GM18508 (cell line): ENCODE data around the gene BMAL2.

Experiments
- ATAC-seq: cut with Tn5 transposase; IDR thresholded peaks from one replicate; pipeline ENCODE4 v1.9.1; 2021; ENCODE audit warnings: moderate number of reproducible peaks; ENCODE audit not compliant: insufficient read depth, unreplicated experiment

The BMAL2 gene

DNA sequence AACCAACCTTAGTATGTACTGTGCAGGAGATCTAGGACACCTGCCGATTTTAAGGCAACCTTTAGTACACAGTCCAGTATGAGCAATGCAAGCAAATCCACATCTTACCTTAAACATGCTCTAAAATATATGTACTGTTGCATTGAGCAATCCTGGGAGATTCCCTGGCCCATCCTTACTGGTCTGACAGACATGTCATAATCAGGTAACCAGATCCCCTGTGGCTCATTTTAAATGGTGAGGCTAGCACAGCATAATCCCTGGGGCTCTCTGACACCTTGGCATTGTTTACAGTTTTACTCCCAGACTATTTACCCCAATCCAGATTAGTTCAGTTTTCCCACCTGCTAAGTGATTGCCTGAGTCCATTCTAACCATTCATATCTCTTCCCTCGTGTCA lies 15.1 kb downstream of the BMAL2 start:
- no peak for ATAC-seq

DNA sequence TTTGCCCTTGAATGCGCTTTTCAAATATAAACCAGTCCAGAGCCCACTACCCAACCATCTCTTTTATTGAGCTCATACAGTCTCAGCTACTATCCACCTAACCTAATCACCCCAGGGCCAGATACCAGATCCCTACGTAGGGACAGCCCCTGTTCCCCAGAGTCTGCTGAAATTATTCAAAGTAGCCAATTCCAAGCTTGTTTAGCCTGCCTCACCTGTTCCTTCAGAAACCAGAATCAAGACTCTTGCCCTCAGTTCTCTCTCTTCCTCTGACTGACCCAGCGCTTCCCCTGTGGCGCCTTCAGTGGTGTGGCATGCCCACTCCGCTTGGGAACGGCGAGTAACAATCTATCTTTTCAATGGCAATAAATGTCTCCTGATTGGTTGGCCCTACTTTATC lies 18.8 kb downstream of the BMAL2 start:
- ATAC-seq, result no peak

DNA sequence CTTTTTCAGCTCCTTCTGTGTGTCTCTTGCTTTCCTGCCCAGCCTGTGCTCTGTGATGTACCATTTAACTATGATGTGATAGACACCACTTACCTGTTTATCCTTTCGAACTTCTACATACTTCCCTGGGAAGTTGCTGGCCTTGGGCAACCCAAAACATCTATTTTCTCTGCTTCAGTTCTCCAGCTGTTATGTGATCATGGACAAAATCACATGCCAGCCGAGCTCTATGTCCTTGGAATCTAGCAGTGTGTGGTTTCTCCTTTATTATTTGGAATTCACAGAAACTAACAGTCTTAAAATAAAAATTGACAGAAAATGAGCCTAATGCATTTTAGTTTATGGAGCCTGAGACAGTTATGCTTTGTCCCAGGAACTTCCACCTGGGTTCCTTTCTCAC lies 22.9 kb downstream of the BMAL2 start:
- no peak for ATAC-seq

DNA sequence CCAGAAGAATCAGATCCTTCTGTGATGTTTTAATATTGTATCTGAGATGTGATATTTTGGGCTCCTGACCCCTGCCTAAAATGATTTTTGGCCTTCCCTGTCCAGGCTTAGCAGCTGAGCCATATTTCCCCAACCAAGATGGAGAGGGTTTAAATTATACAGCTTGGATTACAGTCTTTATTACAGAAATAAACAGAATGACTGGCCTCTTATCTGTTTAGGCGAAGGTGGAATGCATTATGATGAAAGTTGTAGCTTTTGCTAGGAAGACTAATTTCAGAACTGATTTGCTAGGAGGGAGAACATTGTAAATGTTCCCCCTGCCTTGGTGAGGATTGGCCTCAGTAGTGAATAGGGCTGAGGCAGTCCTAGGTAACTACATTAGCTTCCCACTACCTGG lies 23.3 kb downstream of the BMAL2 start:
- ATAC-seq, result no peak

DNA sequence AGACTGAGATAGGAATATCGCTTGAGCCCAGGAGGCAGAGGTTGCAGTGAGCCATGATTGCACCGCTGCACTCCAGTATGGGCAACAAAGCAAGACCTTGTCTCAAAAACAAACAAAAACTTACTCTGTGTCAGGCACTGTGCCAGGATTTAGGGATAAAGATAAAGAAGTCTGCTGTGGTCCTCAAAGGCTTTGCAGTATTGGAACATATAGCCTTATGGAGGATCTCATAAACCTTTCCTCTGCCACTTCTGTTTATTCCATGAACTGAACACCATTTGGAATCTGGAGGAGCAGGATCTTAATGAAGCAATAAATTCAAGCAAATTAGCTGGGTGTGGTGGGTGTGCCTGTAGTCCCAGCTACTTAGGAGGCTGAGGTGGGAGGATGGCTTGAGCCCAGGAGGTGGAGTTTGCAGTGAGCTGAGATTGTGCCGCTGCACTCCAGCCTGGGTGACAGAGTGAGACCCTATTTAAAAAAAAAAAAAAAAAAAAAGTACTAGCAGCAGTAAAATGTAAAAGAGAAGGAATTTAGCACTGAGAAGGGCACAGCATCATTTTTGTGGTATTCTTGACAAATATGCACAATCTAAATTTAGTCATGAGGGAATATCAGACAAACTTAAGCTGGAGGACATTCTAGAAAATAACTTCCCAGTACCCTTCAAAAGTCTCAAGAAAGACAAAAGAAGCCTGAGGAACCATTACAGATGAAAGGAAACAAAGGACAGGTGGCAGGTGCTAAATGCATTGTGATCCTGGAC lies 27.1 kb downstream of the BMAL2 start:
- ATAC-seq, result no peak

DNA sequence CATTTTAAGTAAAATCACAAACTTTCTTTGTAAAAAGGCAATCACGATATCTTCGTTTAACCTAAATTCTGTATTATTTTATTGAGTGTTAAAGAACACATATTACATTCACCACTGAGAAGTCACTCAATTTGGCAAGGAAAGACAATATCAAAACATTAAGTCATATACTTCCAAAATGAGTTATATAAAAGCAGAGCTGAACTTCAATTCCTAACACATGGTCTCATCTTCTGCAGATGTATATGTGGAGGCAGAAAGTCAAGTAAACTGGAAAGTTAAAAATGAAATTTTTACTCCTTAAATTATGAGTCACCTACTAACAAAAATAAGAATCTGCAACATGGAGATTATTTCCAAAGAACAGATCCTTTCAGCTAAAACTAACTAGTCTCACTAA lies 28.7 kb downstream of the BMAL2 start:
- ATAC-seq, result no peak

DNA sequence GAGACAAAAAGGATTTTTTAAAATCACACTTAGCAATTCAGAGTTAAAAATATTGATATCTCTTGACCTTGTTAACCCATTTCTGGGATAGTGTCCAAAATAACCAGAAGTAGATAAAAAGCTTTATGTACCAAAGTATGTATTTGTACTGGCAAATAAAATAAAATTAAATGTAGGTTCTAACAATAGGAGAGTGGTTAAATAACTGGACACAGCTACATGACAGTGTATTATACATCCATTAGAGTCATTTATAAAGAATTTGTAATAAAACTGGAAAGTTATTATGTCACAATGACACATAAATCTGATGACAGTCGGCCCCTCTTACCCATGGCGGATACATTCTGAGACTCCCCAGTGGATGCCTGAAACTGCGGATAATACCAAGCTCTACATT lies 34.0 kb downstream of the BMAL2 start:
- ATAC-seq, result no peak

DNA sequence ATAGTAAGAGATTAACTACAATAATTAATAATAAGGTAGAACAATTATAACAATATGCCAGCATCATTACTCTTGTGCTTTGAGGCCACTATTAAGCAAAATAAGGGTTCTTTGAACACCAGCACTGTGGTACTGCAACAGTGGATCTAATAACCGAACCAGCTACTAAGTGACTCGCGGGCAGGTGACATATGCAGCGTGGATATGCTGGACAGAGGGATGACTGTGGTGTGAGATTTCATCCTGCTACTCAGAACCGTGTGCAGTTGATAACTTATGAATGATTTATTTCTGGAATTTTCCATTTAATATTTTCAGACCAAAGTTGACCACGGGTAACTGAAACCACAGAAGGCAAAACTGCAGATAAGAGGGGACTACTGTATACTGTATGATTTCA lies 34.4 kb downstream of the BMAL2 start:
- ATAC-seq, result no peak

DNA sequence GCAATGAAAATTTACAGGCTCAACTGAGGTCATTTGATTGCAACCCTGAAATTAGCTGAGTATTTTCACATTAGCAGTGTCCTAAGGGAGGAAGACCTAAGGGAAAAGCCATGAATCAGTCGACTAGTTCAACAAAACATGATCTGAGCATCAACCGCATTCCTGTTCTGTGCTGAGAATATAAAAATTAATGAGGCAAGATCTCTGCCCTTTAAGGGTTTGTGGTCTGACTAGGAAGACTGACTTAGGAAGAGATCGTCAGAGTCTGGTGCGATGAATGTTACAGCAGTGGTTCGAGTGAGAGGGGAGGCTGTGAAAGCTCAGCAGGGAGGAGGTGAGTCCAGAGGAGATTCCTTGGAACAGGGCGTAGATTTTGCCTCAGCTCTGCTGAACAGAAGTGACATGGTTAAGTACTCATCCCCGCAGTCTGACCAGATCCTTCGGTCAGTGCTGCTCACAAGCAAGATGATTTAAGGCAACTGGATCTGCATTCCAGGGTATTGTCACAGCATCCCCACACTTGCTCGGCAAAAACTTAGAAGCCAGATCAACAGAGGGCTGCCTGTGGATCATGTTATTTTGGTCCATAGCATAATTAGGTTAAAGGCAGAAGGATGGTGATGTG lies 49.6 kb downstream of the BMAL2 start:
- no peak for ATAC-seq
